Activated CD8-positive, alpha-beta memory T cell treated with anti-CD3 and anti-CD28 coated beads for 1 hour (primary cell): ENCODE results near the gene CCL19.

Experiments
- DNase-seq, 2 donors: peaks; one replicate each; pipeline ENCODE4 v3.0.0-alpha.2; 2020; ENCODE audit warnings: low read depth in 1 of 2; ENCODE audit errors: extremely low read depth in 1 of 2

CCL19 gene

DNA sequence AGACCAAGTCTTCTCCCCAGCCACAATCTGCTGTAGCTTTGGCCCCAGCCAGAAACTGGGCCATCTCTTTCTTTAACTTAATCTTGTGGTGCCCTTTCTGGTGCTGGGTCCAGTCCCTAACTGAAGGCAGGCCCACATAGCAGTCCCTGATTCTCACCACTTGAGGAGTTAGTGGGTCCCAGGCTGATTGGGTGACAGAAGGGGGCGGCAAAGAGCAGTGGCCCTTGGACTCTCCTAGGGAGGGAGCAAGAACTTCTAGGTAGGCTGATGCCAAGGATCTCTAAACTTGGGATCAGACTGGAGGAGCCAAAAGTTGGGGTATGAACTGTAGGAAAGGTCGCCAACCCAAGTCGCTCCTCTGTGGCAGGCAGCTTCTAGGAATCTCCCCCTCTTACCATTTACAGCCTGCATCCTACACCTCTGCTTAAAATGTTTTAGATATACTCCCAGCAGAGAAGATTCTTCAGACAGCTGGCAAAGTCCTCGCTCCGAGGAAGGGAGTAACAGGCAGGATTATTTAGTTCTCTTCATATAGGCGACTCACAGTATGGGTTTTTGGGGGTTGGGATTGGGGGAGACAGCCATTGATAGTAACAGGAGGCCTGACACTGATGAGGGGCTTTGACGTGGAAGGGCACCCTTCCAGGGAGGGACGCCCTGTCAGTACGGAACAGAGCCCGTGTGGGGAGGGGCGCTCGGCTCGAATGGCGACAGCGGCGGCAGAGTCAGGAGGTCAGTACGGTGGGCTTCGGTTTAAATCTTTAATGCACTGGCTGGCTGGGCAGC lies 26.6 kb downstream of the CCL19 start:
- peak in 1 of 2 donors; percentile 54 for DNase-seq

DNA sequence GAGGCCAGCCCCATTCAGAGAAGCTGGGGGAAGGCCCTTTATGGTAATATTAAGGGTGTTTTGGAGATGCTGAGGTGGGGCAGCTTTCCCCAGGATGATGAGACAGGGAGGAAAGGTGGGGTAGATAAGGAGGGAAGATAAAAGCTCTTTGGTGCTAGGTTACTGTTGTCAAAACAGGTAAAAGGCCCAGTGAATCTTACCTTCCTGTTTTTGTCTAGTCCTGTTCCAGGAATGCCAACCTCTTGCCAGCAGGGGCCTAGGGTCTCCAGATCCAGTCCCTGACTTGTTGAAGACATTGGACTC lies 27.8 kb downstream of the CCL19 start:
- no peak for DNase-seq

DNA sequence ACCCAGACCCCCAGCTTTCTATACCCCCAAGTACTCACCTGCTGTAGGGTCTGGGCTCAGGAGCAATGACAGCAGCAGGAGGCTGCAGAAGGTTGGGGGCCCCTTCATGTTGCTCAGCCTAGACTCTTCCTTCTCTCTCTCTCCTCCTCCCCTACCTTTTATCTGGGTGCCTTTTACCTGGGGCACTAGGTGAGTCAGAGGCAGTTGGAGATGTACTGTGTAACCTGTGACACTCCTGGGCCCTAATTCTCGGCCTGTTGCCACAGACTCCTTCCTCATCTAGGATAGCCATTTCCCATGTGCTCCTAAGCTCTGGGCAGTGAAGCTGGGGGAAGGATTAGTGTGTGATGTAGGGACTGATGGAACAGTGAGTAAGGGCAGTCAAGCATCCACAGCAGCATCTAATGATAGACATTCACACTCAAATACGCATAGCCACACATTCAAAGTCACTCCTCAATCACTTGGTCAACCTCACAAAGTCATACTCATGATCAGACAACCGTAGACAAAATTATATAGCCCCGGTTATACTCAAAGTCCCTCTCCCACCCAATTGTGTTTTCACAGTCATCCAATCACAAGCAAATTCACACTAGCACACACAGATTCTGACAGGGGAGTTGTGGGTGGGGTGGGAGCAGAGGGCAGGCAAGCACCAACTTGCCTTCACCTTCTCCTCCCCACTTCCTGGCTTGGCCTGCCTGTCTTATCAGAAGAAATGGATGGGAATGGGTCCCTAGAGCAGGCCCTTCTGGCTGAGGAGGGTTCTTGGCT lies 28.4 kb downstream of the CCL19 start, which contains the start of gene CCL27:
Gene CCL27, minus strand, starts transcription at position 132 of the 777 bp plus-strand sequence. Its CDS starts 24 bp downstream, at position 108.
- no peak for DNase-seq

GRCh38 chr9:34659592-34660253 lies 31.4 kb downstream of the CCL19 start:
- DNase-seq: no peak

DNA sequence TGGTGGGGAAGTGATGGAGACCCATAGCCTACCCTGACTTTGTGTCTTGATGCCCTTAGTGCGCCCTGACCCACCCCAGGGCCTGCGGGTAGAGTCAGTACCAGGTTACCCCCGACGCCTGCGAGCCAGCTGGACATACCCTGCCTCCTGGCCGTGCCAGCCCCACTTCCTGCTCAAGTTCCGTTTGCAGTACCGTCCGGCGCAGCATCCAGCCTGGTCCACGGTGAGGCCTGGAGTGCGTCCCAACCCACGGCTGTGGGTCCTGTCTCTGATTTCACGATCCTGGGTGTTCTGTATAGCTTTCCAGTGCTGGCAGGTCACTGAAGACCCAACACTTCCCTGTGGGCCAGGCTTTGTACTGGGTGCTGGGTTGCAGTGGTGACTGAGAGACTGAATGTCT lies 32.6 kb downstream of the CCL19 start:
- DNase-seq: no peak

- no peak for DNase-seq
Measured at GRCh38 chr9:34656992-34657391, 34.1 kb downstream of the CCL19 start.

- DNase-seq: no peak
Measured at GRCh38 chr9:34655394-34655793, 35.7 kb downstream of the CCL19 start.

- no peak for DNase-seq
Measured at GRCh38 chr9:34654323-34655051, 36.6 kb downstream of the CCL19 start.

- no peak for DNase-seq
Measured at GRCh38 chr9:34653151-34654072, 37.7 kb downstream of the CCL19 start.

GRCh38 chr9:34652602-34653000 lies 38.5 kb downstream of the CCL19 start:
- DNase-seq: no peak

GRCh38 chr9:34651876-34652601 lies 39.0 kb downstream of the CCL19 start, which contains the start of gene IL11RA:
Gene IL11RA, plus strand, starts transcription at chr9:34652185. Its CDS starts 3,033 bp downstream, at chr9:34655218.
- DNase-seq: no peak

- no peak for DNase-seq
Measured at GRCh38 chr9:34651321-34651720, 39.8 kb downstream of the CCL19 start.

DNA sequence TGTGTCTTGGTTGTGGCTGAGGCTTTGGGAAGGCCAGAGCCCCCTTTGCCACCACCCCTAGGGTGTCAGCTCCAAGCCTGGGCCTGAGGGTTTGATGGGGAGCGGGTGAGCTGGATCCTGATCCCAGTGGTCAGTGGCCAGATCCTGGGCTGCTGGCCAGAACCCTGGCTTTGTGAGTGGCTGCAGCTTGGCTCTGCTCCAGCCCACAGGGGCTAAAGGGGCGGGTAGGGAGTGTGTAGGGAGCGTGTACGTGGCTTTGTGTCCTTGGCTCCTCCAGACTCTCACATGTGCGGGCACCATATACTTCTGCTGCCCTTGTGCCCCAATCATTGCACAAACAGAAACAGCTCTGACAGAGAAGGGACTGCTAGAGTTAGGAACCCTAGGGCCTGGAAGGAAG lies 40.3 kb downstream of the CCL19 start:
- DNase-seq: no peak

DNA sequence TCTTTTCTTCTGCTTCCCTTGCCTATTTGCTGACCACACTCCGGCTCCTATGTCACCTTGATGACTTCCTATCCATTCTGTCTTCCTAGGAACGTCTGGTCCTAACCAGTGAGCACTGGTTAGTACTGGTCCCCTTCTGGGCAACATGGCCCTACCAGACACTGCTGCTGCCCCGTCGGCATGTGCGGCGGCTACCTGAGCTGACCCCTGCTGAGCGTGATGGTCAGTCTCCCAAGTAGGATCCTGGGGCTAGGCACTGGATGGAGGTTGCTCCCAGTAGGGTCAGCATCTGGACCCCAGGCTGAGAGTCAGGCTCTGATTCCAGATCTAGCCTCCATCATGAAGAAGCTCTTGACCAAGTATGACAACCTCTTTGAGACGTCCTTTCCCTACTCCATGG lies 42.4 kb downstream of the CCL19 start:
- DNase-seq: no peak

DNA sequence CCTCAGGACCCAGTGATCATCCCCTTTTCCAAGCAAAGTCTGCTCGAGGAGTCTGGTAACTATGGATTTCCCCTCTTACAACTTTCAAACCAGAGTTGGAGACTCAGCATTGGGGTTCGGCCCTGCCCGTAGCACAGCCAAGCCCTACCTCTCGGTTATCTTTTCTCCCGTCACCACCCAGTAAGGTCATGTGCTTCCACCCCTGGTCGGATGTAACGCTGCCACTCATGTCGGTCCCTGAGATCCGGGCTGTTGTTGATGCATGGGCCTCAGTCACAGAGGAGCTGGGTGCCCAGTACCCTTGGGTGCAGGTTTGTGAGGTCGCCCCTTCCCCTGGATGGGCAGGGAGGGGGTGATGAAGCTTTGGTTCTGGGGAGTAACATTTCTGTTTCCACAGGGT lies 43.4 kb downstream of the CCL19 start:
- no peak for DNase-seq

- no peak for DNase-seq
Measured at GRCh38 chr9:34647084-34647403, 44.0 kb downstream of the CCL19 start.

DNA sequence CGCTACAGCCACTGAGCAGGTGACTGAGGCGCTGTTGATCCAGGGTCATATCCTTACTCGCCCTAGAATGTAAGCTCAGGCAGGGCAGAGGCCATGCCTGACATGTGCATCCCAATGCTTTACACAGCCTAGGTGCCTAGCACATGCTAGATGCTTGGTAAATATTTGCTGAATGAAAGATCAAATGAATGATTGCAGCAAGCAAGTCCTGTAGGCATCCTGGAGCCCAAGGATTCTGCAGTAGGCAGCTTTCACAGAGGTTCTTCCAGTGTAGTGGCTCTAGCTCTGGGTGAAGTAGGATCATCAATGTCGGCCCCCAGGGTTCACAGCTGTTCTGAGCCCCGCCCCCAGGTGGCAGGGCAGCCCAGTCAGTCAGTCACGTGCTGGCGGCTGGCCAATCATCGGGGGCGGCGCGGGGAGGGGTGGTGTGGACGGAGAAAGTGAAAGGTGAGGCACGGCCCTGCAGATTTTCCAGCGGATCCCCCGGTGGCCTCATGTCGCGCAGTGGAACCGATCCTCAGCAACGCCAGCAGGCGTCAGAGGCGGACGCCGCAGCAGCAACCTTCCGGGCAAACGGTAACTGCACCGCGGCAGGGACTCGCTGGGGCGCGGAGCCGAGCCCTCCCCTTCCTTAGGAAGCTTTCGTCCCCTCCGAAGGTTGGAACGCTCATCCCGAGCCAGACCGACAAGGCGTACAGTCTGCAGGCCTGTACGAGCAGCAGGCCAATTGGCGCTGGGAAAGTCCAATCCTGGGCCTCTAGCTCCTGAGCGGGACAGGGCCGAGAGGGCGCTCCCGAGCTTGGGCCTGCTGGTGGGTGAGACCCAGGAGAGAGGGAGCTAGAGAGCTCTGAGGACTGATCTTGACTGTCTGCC lies 44.6 kb downstream of the CCL19 start, which contains the start of gene GALT:
Gene GALT, plus strand, starts transcription at position 465 of the 873 bp plus-strand sequence. Its CDS starts 30 bp downstream, at position 495.
- DNase-seq: peak; percentile 94 to 96

- DNase-seq: no peak
Measured at GRCh38 chr9:34644766-34645314, 46.2 kb downstream of the CCL19 start.
